Brain microvascular endothelial cell (primary cell): ENCODE data around the gene TRAF3IP1.
"Not testable (repeated sequence)": the region's sequence is repeated elsewhere in the genome, so short reads cannot be mapped to it uniquely, and the experiment has no call there.

Experiments used
- DNase-seq: peaks from one replicate; pipeline ENCODE4 v3.0.0-alpha.2; 2020
- H3K27ac ChIP-seq: fragments of 250-450 bp; sonication (Bioruptor Pico); 2 replicates; pipeline ENCODE4 v1.5.1; 2020; ENCODE audit warnings: mild to moderate bottlenecking, moderate library complexity
- H3K27me3 ChIP-seq: fragments of 250-450 bp; sonication (Bioruptor Pico); replicated peaks from 2 replicates; pipeline ENCODE4 v1.5.1; 2020; ENCODE audit warnings: mild to moderate bottlenecking
- H3K36me3 ChIP-seq: fragments of 250-450 bp; sonication (Bioruptor Pico); replicated peaks from 2 replicates; pipeline ENCODE4 v1.5.1; 2020; ENCODE audit warnings: mild to moderate bottlenecking
- H3K4me3 ChIP-seq: 2 replicates; pipeline ENCODE4 v1.5.1; 2011; ENCODE audit warnings: low read depth, mild to moderate bottlenecking, control low read depth, low read length, moderate library complexity
- CTCF ChIP-seq: IDR thresholded peaks from 2 replicates; pipeline ENCODE4 v1.5.1; 2011; ENCODE audit warnings: low read depth, mild to moderate bottlenecking, moderate library complexity, low read length, control low read depth, inconsistent platforms; ENCODE audit errors: missing control alignments
- in situ Hi-C: cut with HindIII; loops from 2 replicates; pipeline ENCODE4 v1.10.0; 2017; ENCODE audit warnings: low sequenced_read_pairs, low pct_ligation_motif_present

TRAF3IP1 gene

GRCh38 chr2:238331916-238332315, 11.6 kb downstream of the TRAF3IP1 start:
- in situ Hi-C loops, result no loop called here
- no peak for DNase-seq
- no peak overlapping the region for H3K27ac ChIP-seq
- H3K36me3 ChIP-seq, result peaks cover 4% of the 10 kb centered on the region
- H3K4me3 ChIP-seq, result no peak overlapping the region
- H3K27me3 ChIP-seq, result no peaks in the 10 kb centered on the region
- TF ChIP-seq CTCF, result no peak

DNA sequence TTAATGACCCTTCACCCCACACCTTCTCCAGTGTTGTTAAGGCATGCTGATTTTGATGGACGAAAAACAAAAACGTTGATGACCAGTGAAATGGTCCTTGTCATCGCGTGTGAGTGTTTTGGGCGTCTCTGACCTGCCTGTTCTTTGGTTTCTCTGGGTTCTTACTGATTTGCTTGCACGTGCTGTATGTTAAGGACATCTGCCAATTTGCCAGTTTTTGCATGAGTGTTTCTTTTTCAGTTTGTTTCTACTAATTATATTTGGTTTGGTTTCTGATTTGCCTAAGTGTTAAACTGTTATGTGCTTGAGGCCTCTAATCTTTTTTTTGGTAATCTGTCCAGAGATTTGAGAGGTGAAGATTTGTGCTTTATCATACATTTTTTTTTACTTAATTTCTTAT, 14.6 kb downstream of the TRAF3IP1 start:
- Histone ChIP-seq H3K36me3 (no peaks in the 10 kb centered on the region), H3K4me3 (no peak overlapping the region), H3K27me3 (no peaks in the 10 kb centered on the region), H3K27ac (no peak overlapping the region)
- in situ Hi-C loops, result no loop called here
- TF ChIP-seq CTCF, result no peak
- no peak for DNase-seq

DNA sequence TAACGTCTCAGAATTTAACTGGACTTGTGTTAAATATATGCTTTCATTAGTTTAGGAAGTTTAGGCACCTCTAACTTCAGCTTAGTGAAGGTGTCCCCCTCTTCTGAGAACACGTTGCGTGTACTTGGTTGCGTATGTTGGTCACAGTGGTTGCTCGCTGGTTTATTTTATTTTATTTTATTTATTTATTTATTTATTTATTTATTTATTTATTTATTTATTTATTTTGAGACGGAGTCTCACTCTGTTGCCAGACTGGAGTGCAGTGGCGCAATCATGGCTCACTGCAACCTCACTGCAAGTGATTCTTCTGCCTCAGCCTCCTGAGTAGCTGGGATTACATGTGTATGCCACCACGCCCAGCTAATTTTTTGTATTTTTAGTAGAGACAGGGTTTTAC, 15.3 kb downstream of the TRAF3IP1 start:
- DNase-seq, in situ Hi-C loops, H3K36me3 ChIP-seq, H3K27me3 ChIP-seq, H3K27ac ChIP-seq, H3K4me3 ChIP-seq: not testable (repeated sequence)

DNA sequence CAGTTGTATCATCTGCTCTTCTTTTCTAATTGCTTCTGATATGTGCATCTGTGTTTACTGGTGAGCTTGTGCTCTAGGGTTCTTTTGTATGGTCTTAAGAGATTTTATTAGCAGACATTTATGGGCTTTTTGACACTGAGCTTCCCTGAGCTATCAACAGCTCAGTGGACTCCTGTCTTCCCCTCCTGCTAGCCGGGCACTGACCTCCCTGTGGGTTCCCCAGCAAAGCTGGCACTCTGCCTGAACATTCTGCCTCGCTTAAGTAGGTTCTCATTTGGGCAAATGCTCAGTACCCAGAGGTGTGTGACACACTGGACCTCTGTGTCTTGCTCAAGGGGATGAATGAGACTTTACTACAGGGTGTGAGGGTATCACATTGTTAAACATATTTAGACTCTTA, 15.8 kb downstream of the TRAF3IP1 start:
- Histone ChIP-seq H3K4me3 (no peak overlapping the region), H3K27me3 (no peaks in the 10 kb centered on the region), H3K36me3 (no peaks in the 10 kb centered on the region), H3K27ac (no peak overlapping the region)
- no peak for DNase-seq
- no peak for TF ChIP-seq CTCF
- in situ Hi-C loops, result no loop called here

DNA sequence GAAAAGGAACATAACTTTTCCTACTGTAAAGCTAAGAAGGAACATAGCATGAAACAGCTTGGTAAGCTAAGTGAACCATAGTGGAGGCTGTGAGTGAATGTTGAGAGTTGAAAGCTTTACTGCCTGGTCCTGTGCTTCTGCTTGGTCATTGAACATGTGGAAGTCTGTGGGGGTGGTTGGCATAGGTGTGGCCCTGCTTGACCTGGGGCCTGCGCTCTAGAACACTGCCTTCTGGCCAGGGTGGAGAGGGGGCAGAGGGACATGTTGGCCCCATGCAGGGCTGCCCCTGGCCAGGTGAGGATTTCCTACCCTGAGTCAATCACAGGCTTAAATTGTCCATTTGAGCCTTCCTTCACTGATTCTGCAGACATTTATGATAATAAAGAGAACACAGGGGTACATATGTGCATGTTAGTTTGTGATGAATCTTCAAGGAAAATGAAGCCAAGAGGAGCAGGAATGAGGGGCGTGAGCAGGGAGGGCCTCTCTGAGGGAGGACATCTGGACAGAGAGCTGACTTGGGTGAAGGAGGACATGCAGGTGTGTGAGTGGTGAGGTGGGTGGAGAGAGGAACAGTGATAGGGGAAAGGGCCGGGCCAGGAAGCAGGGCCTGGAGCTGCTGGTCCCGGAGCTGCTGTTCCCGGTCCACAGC, 16.6 kb downstream of the TRAF3IP1 start:
- Histone ChIP-seq H3K4me3 (no peak overlapping the region), H3K36me3 (no peaks in the 10 kb centered on the region), H3K27me3 (no peaks in the 10 kb centered on the region), H3K27ac (no peak overlapping the region)
- DNase-seq, result no peak
- in situ Hi-C loops, result no loop called here
- no peak for TF ChIP-seq CTCF

- in situ Hi-C loops, result no loop called here
- DNase-seq, result no peak
- TF ChIP-seq CTCF, result no peak
- Histone ChIP-seq H3K36me3 (no peaks in the 10 kb centered on the region), H3K4me3 (no peak overlapping the region), H3K27ac (no peak overlapping the region), H3K27me3 (no peaks in the 10 kb centered on the region)
Measured at GRCh38 chr2:238337846-238338245, 17.5 kb downstream of the TRAF3IP1 start.
